ENCODE data around the gene GABBR2.
"Not testable (repeated sequence)": the region's sequence is repeated elsewhere in the genome, so short reads cannot be mapped to it uniquely, and the experiment has no call there.

The GABBR2 gene

DNA sequence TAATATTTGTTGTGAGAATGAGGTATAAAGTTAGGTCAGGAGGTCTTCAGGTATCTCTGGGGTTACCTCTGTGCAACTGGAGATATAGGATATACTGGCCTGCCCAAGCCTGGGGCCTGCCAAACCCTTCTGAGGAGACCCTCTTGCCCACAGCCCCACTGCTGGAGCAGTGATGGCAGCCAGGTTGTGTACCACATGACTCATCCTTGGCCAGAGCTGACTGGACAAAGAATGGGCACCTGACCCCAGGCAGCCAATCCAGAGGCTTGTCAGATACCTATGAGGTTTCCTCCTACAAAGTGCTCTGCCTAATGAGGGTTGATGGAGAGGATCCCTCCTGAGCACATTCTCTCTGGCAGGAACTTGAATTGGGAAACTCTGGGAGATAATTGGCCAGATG, 397.2 kb downstream of the GABBR2 start:
- no peak for DNase-seq

DNA sequence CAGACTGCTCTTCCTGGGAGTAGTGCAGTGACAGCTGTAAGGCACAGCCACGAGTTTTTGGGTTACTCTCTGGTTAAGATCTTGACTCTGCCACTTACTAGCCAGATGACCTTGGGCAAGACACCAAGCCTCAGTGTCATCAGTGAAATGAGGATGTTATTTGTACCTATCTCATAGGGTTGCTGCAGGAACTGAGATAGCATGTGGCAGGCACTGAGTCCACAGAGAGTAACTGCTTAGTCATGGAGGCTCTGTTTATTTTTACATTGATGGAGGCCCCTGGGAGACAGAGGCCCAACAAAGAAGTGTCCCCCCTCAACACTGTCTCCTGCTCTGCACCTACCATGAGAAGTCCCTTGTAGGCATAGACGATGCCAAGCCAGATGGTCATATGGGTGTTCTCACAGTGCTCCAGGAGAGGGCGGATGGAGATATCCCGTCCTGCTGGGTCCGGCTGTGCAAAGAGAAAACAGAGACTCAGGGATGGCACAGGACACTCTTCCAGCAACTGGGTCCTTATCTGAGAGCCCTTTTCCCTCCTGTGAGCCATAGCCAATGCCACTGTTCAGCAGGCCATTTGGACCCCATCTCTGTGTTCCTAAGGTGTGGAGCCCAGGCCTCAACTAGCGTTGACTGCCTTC, 397.9 kb downstream of the GABBR2 start:
- no peak for DNase-seq

DNA sequence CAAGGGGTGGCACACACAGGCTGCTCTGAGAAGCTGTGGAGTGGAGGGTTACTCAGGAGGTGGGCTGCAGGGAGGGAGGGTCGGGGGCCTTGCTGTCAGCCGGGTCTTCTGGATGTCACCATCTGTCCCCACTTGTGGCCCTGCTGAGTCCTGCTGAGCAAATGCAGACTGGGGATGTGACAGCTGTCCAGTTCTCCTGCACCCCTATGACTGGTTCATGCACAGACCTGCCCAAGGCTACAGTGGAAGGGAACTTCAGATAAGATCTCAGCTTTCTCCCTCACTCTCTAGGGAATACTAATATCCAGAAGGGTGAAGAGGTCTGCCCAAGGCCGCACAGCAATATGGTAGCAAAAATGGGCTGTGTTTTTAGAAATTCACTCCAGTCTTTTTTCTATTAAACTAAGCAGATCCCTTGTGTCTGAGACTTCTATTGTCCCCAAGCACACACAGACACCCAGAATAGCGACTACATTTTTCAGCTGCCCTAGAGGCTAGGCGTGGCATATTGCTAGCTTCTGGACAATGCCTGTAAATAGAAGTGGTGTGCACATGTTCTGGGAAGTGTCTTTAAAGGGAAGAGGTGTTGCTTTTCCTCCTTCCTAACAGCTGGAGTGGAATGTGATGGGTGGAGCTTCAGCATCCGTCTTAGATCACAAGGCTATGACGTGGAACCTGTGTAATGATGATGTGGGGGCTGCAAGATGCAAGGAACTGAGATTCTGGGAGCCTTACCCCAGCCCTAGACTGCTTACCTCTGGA, 402.2 kb downstream of the GABBR2 start:
- no peak for DNase-seq

DNA sequence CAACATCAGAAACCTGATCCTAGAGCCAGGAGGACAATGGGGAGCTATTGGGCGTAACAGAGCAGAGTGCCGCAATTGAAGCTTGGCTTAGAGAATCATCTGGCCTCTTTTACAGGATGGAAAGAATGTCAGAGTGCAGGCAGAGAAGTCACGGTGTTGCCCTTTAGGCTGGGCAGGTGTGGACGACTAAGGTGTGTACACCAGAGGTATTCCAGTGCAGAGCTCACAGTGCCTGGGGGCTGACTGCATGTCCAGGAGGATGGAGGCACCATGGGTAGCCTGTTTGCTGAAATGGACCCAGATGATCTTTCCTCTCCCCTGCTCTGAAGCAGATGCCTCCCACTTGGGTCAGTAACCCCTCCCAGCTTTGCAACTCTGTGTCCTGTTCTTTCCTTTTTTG, 404.4 kb downstream of the GABBR2 start:
- no peak for DNase-seq

DNA sequence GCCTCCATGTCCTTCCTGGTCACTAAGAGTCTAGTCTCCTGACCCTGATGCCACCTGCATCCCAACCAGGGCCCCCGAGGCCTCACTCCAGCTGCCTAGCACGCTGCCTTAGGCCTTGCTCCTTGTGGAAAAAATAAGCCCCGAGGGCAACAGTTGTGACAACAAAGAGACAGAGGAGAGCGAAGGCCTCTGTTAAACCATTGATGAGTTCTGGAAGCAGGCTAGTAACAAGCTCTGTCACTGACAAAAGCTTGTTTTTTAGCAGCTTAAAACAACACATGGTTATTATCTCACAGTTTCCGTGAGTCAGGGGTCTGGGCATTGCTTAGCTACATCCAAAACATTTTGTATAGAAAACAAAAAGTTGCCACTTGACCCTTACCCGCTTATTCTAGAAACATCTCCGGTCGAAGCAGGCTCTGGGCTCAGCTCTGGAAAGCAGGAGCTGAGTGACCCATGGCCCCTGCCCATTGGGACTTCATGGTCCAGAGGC, 405.1 kb downstream of the GABBR2 start:
- no peak for DNase-seq

DNA sequence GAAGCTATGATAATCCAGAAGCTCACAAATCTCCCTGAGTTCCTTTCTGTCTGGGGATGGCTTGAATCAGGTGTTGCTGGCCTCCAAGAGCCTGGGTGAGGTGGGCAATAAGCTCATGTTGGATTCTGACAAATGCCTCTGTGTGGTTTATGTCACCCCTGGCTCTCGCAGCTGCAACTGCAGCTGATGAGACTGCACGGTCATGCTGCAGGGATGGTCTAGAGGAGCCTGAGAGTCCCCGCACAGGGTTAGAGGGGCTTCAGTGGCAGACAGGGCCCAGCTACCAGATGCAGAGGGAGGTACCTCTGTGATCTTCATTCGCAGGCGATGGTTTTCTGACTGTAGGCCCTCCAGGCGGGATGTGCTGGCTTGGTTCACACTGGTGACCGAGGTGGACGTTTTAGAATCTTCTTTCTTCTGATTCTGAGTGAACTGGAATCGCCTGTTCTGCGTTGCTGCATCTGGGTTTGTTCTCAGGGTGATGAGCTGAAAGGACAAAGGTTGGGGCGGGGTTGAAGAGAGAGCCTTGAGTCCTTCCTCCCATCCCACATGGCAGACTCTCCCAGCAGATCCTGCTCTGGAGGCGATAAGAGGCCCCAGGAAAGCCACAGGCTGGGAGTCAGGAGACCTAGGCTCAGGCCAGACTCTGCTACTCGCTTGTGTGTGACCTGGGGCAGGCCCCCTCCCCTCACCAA, 405.6 kb downstream of the GABBR2 start:
- no peak for DNase-seq

DNA sequence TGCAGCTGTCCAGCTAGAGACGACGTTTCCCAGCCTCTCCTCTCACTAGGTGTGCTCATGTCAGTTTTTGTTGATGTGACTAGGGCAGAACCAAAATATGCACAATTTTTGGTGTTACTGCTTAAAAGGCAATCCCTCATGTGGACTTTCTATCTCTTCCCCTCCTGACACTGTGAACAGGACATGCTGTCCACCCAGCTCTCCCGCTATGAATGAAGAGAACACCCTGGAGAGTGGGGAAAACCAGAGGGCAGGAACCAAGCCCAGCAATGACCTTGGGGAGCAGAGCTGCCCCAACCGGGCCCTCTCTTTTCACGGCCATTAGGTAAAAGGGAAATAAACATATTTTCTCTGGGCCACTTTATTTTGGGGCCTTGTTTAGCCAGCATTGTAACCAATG, 406.6 kb downstream of the GABBR2 start:
- DNase-seq = no peak

DNA sequence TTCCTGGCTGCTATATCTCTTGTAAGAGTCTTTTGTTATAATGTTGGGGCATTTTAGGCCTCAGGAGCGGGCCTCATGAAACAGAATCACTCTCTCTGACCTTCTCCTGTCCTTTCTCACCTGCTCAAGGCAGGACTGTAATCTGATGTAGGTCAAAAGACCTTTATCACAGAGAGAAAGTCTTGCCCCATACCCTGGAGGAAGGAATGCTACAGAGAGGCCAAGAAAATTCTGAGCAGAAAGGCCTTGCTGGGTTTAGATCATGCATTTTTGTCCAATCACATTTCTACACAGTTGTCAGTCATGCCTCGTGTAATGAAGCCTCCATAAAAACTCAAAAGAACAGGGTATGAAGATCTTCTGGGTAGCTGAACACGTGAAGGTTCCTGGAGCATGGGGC, 408.1 kb downstream of the GABBR2 start:
- DNase-seq = no peak

DNA sequence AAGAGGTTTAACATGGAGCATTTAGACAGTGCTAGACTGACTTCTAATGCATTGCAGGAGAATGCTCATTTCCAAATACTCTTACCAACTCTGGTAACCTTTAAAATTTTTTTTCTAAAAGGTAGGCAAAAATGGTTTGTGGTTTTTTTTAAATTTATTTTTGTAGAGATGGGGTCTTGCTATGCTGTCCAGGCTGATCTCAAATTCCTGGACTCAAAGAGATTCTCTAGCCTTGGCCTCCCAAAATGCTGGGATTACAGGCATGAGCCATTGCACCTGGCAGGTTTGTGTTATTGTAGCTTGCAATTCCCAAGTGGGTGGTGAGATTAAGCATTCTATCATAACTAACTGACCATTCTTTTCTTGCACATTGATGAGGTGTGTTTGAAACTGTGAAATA, 410.3 kb downstream of the GABBR2 start:
- no peak for DNase-seq

DNA sequence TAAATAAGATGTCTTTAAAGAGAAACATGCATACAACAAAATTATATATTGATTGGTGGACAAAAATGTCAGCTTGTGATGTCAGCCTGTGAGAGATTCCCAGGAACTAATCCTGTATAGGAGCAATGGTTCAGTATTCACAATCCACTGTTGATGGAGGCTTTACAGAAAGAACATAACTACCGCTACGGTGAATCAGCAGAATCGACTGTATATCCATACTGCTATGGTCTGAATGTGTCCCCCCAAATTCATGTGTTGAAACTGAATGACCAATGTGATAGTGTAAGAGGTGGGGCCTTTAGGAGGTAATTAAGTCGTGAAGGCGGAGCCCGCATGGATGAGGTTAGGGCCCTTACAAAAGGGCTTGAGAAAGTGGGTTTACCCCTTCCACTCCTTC, 412.9 kb downstream of the GABBR2 start:
- DNase-seq = no peak

DNA sequence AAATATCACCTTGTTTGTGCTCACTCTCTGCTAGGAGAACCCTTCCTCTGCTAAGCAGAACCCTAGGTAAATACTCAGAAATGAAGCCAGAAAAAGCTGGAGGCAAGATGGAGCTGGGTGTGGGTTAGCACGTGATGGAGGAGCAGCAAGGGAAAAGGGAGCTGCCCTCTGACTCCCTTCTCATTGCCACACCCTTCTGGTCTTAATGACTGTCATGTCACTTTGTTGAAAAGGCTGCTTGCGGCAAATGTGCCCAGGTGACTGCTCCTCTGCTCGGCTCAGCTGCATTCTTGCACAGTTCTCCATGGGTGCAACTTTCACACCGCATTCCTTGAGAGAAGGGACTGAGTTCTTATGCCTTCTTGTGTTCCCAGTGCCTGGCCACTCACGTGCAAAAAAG, 416.9 kb downstream of the GABBR2 start:
- DNase-seq = no peak

DNA sequence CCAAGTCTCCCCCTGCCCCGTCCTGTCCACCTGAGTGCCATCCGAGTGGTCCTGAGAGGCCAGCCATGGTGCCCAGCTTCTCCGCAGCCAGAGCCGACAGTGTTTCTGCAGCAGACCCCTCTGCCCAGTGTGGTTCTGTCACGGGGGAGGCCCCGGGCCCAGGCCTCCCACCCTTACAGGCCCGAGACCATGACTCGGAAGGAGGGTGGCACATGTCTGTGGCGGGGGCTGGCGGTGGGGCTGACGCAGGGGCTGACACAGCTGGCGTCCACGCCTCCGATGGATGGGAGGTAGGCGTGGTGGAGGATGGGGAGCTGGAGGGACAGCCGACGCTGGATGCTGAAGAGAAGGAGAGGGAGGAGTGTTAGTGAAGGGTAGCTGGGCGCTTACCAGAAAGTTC, 418.3 kb downstream of the GABBR2 start:
- no peak for DNase-seq

DNA sequence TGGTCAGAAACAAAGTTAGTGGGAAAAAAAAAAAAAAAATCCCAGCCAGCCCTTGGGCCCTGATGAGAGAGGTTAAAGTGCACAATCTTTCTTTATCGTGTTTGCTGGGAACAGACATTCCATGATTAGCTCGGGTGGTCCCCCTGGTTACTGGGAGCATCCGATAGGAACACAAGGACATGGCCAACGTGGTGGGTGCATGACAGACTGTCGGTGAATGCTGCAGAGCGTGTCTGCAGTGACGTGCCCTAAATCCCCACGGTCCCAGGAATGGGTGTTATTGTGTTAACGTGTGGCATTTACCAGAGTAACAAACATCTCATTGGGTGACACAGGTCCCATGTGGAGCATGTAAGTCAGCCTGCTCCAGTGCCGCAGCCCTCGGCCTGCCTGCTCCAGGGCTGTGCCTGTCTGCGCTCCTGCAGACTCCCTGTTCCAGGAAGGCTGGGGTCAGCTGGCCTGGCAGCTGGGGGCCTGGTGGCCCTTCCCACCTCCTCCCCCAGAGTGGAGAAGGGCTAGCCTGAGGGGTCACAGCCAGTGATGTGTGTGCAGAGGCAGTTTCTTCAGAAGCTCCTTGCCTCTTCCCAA, 419.0 kb downstream of the GABBR2 start:
- no peak for DNase-seq

DNA sequence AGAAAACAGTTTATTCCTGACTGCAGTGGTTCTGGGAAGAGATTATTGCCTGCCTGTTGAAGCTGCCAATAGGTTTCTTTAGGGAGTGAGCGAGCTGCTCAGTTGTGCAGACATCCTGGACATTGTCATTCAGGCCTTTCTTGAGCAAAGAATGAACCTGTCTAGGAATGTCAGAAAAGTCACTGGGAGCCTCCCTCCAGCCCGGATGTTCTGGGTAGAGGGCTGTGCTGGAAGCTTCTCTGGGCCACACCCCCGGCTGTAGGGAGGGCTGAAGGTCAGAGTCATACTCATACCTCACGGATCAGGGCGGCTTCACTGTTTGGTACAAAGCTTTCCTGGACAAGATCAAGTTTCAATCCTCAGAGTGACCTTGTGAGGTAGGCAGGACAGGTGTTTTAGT, 419.9 kb downstream of the GABBR2 start:
- DNase-seq = no peak

DNA sequence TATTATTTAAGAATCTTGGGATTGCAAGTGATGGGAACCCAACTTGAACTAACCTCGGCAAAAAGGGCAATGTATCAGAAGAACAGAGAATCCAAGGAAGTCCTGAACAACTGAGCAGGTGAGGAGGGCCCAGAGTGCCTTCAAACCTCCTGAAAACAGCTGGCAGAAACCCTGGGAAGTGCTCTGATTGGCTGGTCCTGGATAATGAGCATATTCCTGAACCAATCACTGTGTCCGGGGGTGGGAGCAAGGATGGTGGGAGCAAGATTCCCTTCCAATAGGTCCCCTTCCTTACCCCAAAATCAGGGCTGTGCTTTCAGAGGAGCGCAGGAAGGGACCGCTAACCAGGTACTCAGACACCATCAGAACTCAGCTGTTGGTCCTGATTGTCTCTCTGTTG, 421.4 kb downstream of the GABBR2 start:
- DNase-seq = no peak

DNA sequence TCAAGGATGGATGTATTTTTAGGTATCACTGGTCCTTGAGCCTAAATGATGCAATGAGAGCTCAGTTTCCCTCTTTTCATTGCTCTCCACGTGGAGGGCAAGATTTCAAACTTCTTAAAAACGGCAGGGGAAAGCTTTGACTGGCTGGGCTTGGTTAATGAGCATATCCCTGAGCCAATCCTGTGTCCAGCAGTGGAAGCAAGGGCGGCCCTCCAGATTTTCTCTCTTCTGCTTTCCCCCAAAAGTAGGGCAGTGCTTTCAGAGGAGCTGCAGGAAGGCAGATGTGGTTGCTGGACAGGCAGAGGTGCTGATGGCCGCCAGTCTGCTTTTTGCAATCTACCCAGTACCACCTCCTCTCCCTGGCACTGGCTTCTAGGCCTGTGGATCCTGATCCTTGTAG, 423.3 kb downstream of the GABBR2 start:
- DNase-seq = no peak

DNA sequence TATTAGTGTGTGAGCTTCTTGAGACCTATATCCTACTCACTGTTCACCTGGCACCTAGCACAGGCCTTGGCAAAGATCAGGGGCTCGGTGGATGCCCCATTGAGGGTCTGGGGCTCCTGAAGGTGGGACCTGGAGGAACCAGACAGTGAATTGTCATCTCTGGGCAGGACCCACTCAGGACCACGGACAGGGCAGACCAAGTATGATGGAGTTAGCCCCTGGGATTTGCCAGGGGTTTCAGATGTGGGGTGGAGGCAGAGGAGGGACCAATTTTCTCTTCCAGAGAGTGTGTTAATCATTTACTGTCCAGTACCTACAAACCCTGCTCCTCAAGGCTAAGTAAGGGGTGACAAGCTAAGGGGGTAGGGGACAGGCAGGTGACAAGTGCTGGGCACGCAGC, 424.0 kb downstream of the GABBR2 start:
- DNase-seq = no peak

DNA sequence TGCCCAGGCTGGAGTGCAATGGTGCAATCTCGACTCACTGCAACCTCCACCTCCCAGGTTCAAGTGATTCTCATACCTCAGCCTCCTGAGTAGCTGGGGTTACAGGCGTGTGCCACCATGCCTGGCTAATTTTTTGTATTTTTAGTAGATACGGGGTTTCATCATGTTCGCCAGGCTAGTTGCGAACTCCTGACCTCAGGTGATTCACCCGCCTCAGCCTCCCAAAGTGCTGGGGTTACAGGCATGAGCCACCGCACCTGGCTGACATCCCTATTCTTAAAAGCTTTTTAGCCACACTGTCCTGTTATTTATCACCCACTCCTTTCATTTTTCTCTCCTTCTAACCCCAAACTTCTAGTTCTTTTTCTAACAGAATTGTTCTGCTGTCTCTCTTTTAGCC, 425.6 kb downstream of the GABBR2 start:
- not testable (repeated sequence) for DNase-seq

DNA sequence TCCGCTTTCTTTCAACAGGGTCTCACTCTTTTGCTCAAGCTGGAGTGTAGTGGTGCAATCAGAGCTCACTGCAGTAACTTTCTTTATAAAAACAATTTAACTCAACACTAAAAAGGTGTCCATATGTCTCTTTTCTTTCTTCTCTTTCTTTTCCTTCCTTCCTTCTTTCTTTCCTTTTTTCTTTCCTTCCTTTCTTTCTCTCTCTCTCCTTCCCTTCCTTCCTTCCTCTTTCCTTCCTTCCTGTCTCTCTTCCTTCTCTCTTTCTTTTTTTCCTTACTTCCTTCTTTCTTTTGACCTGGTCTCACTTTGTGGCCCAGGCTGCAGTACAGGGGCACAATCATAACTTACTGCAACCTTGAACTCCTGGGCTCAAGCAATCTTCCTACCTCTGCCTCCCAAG, 427.5 kb downstream of the GABBR2 start:
- no peak for DNase-seq

DNA sequence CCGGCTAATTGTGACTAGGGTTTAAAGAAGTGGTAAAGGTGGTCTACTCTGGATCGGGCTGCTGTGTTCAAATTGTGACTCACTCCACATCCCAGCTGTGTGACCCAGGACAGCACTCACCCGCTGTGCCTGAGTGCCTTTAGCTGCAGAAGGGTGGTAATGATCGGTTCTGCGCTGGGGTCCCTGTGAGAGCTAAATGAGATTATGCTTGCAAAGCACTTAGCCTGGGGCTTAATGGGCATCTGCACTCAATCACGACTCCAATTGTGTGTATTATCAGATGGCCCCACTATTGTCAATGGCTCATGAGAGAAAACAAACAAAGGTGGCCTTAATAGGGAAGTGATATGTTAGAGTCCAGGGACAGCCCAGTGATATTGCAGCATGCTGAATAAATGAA, 428.2 kb downstream of the GABBR2 start:
- DNase-seq = peak; percentile 50

DNA sequence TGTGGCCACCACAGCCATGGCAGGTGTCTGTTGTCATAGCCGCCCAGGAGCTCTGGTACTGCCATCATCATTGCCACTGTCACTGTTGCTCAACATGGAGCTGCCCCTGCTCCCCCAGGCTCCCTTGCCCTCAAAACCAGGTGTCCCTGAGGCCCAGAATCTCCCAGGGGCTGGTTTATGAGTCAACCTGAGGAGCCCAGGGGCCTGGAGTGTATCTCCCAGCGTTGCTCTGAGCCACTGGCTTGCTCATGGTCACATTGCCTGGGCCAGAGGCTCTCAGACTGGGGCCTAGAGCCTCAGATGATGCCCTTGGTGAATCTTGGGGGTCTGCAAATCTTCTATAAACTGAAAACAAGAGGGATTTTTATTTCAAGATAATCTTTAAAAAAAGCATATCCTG, 428.6 kb downstream of the GABBR2 start:
- DNase-seq = no peak

DNA sequence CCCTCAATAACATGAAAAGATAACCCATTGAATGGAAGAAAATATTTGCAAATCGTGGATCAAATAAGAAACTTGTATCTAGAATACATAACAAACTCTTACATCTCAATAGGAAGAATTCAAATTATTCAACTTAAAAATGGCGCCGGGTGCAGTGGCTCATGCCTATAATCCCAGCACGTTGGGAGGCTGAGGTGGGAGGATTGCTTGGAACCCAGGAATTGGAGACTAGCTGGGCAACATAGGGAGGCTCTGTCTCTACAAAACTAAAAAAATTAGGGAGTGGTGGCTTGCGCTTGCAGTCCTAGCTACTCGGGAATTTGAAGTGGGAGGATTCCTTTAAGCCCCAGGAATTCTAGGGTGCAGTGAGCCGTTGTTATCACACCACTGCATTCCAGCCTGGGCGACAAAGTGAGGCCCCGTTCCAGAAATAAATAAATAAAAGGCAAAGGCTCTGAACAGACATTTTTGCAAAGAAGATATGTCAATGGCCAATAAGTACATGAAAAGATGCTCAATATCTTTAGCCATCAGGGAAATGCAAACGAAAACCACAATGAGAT, 431.7 kb downstream of the GABBR2 start:
- DNase-seq = no peak

DNA sequence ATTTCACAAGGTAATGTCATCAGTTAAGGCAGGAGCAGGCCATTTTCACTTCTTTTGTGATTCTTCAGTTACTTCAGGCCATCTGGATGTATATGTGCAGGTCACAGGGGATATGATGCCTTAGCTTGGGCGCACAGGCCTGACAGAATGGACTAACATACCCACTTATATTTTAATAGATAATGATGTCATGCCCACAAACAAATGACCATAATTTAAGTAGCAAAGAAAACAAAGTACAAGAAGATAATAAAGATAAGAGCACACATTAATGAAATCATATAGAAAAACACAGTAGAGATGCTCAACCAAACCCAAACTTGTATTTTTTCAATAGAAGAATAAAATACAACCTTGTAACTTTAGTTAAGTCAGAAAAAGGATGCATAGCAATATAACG, 433.6 kb downstream of the GABBR2 start:
- no peak for DNase-seq

Data from NCI-H1436 treated with DMSO at 0.1 percent for 48 hours (cell line).